Fibroblast of lung (primary cell): Measurements from ENCODE around the gene STARD3.

ENCODE experiments used
- EZH2 ChIP-seq: IDR thresholded peaks from 2 replicates; pipeline ENCODE4 v1.5.1; 2012; ENCODE audit warnings: low read length, control low read depth, mild to moderate bottlenecking; ENCODE audit errors: missing control alignments
- TF ChIP-seq, protein P1 (sequence below), 2 donors: IDR thresholded peaks in 1 of 2; conservative IDR thresholded peaks in 1 of 2; 1 replicate in 1 of 2; 2 replicates in 1 of 2; pipeline ENCODE4 v1.5.1; 2011 to 2012; ENCODE audit warnings: low read length in 2 of 2, control low read depth in 1 of 2, inconsistent platforms in 1 of 2, low read depth in 1 of 2, mild to moderate bottlenecking in 1 of 2

GRCh38 chr17:39699818-39700147 lies 62.8 kb downstream of the STARD3 start, which contains the start of gene ERBB2:
- TF ChIP-seq, protein P1, sequence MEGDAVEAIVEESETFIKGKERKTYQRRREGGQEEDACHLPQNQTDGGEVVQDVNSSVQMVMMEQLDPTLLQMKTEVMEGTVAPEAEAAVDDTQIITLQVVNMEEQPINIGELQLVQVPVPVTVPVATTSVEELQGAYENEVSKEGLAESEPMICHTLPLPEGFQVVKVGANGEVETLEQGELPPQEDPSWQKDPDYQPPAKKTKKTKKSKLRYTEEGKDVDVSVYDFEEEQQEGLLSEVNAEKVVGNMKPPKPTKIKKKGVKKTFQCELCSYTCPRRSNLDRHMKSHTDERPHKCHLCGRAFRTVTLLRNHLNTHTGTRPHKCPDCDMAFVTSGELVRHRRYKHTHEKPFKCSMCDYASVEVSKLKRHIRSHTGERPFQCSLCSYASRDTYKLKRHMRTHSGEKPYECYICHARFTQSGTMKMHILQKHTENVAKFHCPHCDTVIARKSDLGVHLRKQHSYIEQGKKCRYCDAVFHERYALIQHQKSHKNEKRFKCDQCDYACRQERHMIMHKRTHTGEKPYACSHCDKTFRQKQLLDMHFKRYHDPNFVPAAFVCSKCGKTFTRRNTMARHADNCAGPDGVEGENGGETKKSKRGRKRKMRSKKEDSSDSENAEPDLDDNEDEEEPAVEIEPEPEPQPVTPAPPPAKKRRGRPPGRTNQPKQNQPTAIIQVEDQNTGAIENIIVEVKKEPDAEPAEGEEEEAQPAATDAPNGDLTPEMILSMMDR (conservative IDR thresholded peaks at IDR 0.05 in 1 of 2, IDR thresholded peaks at IDR 0.05 in 1 of 2; ENCODE audit: low read depth in 1 of 2, low read length in 2 of 2): no peak
- no peak for TF ChIP-seq EZH2
